ENCODE measurements around the gene SMAD1. TPM values are rescaled to one million over a fixed set of nuclear protein-coding genes. Genes with fewer than 3 reads are reported as not detected.

The SMAD1 gene
- total RNA-seq, 1 experiment from 2014 or later = 21.1 TPM

DNA sequence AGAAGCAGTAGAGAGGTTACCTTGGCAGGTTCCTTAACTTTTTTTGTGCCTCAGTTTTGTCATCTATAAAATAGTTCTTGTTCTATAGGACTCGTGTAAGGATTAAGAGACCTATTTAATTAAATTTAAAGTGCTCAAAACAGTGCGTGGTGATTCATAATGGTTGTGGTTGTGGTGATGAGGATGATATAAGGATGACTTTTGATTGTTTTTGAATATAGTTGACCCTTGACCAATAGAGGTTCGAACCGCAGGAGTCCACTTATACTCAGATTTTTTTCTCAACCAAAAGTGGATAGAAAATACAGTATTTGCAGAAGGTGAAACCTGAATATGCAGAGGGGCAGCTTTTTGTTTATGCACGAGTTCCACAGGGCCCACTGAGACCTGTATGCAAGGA is 14.6 kb downstream of the SMAD1 start:
- Mint-ChIP-seq H3K4me3 (no peak overlapping the region), H3K36me3 (ENCODE audit: insufficient read depth in 1 of 3, low read depth in 3 of 3) (no peaks in the 10 kb centered on the region), H3K27me3 (ENCODE audit: low read depth) (no peaks in the 10 kb centered on the region), H3K27ac (no peak overlapping the region), H3K9me3 (no peaks in the 10 kb centered on the region), H3K4me1 (peaks cover 21 to 24% of the 10 kb centered on the region in 2 experiments)
- Histone ChIP-seq H3K18ac (ENCODE audit: insufficient read length, low read depth, low read length) (no peak overlapping the region), H3K27ac (ENCODE audit: insufficient read length, low read depth, low read length) (no peak overlapping the region), H3K27me3 (ENCODE audit: insufficient read depth, low read length) (no peaks in the 10 kb centered on the region), H3K23me2 (ENCODE audit: insufficient read length, low read depth, low read length, poor library complexity, severe bottlenecking) (no peaks in the 10 kb centered on the region), H4K5ac (ENCODE audit: insufficient read length, low read depth, low read length) (no peak overlapping the region), H4K91ac (ENCODE audit: insufficient read length, low read depth, low read length) (no peak overlapping the region), H3K9me3 (ENCODE audit: control insufficient read depth, low read depth, low read length) (no peaks in the 10 kb centered on the region), H4K20me1 (ENCODE audit: control insufficient read depth, insufficient read depth, insufficient read length) (no peaks in the 10 kb centered on the region), H3K4me2 (ENCODE audit: insufficient read depth, insufficient read length, low read length) (no peak overlapping the region), H3K9ac (ENCODE audit: extremely low read depth, insufficient read length, low read length) (no peak overlapping the region), H2BK5ac (ENCODE audit: insufficient read length, low read length) (no peak overlapping the region), H4K8ac (replicated peaks; ENCODE audit: insufficient read length, low read depth, low read length) (no peak overlapping the region), H3K4me1 (ENCODE audit: insufficient read depth, low read length) (peaks cover 5% of the 10 kb centered on the region), H3K56ac (ENCODE audit: insufficient read length, low read depth, low read length) (no peak overlapping the region), H2AFZ (ENCODE audit: low read length) (no peak overlapping the region), H2BK20ac (ENCODE audit: low read depth, low read length, poor library complexity, severe bottlenecking) (no peak overlapping the region), H3K4ac (ENCODE audit: low read depth, low read length) (no peak overlapping the region), H3K79me2 (ENCODE audit: insufficient read depth, low read length) (peaks cover 2% of the 10 kb centered on the region; the same call in 1 of the 2 replicates), H2BK15ac (ENCODE audit: low read depth, low read length) (no peak overlapping the region), H3T11ph (ENCODE audit: low read length) (no peak overlapping the region), H3K23ac (ENCODE audit: insufficient read length, low read depth, low read length) (no peak overlapping the region), H3K79me1 (ENCODE audit: insufficient read depth, low read depth, low read length, poor library complexity, severe bottlenecking) (no peaks in the 10 kb centered on the region), H2BK120ac (ENCODE audit: low read depth, low read length, poor library complexity, severe bottlenecking) (no peak overlapping the region), H3K14ac (ENCODE audit: insufficient read depth, low read length) (no peak overlapping the region), H2AK5ac (ENCODE audit: insufficient read length, low read length) (no peak overlapping the region), H2BK12ac (ENCODE audit: insufficient read length, low read depth, low read length) (no peak overlapping the region)
- no peak for DNase-seq
- 100% methylated on average over 1 of the region's 5 CpGs for WGBS (ENCODE audit: extremely low coverage, insufficient read length, low lambda C conversion rate)
- TF ChIP-seq, protein P1, sequence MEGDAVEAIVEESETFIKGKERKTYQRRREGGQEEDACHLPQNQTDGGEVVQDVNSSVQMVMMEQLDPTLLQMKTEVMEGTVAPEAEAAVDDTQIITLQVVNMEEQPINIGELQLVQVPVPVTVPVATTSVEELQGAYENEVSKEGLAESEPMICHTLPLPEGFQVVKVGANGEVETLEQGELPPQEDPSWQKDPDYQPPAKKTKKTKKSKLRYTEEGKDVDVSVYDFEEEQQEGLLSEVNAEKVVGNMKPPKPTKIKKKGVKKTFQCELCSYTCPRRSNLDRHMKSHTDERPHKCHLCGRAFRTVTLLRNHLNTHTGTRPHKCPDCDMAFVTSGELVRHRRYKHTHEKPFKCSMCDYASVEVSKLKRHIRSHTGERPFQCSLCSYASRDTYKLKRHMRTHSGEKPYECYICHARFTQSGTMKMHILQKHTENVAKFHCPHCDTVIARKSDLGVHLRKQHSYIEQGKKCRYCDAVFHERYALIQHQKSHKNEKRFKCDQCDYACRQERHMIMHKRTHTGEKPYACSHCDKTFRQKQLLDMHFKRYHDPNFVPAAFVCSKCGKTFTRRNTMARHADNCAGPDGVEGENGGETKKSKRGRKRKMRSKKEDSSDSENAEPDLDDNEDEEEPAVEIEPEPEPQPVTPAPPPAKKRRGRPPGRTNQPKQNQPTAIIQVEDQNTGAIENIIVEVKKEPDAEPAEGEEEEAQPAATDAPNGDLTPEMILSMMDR (conservative IDR thresholded peaks at IDR 0.05) = no peak
